Measurements from ENCODE around the gene NANS. TPM values are rescaled to one million over a fixed set of nuclear protein-coding genes. Genes with fewer than 3 reads are reported as not detected.

The NANS gene
- total and polyA plus RNA-seq, 2 of the 8 experiments (the other 6 are each of a cell fraction or from before 2014, with no cell fraction given) = 56.5 to 67.3 TPM

DNA sequence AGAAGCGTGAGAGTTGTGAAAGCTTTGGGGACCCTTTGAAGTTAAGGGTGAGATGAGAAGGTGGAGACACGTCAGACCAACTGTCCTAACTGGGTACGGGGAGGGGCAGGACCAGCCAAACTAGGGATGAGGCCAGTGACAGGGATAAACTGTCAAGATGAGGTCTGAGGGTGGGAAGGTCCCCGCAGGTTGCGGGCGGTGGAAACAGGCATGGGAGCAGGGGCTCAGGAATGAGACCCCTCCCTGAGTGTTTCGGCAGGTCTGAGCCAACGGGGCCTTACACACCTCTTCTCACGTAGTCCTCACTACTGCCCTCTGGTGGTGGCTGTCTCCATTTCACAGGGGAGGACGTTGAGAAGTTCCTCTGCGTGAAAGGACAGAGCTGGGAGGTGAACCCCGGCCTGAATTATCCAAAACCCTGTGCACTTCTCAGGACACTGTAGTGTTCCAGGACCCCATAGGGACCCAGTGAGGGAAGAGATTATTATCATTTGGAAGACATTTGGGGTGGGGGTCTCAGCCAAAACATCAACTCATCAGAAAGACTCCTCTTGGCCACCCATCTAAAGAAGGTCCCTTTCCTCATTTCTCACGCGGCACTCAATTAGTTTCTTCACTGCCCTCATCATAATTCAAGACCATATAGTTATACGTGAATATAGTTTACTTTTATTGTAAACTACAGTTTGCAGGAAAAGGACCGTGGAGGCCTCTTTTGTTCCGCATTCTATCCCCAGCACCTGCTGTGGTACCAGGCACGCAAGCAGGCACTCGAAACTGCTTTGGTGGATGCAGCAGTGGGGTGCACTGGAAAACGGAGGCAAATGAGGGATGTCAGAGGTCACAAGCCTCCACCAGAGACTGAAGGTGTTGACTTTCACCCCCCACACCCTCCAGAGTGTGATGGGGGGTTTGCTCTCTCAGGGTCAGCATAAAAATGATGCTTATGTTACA lies 21.7 kb upstream of the NANS start (continued):
- TF ChIP-seq CHD7 (IDR thresholded peaks at IDR 0.05; ENCODE audit: insufficient replicate concordance, low read length) (no peak), RAD21 (IDR thresholded peaks at IDR 0.05 in 1 of 2, conservative IDR thresholded peaks at IDR 0.05 in 1 of 2; ENCODE audit: low read depth in 2 of 2, low read length in 2 of 2) (peak; percentile 46 to 61), CTBP2 (IDR thresholded peaks at IDR 0.05; ENCODE audit: borderline replicate concordance, insufficient read depth, insufficient read length, low read length) (no peak), MAFK (IDR thresholded peaks at IDR 0.05; ENCODE audit: low read depth, low read length) (no peak), SIRT6 (IDR thresholded peaks at IDR 0.05; ENCODE audit: low read length) (no peak)
- TF ChIP-seq, protein P1, sequence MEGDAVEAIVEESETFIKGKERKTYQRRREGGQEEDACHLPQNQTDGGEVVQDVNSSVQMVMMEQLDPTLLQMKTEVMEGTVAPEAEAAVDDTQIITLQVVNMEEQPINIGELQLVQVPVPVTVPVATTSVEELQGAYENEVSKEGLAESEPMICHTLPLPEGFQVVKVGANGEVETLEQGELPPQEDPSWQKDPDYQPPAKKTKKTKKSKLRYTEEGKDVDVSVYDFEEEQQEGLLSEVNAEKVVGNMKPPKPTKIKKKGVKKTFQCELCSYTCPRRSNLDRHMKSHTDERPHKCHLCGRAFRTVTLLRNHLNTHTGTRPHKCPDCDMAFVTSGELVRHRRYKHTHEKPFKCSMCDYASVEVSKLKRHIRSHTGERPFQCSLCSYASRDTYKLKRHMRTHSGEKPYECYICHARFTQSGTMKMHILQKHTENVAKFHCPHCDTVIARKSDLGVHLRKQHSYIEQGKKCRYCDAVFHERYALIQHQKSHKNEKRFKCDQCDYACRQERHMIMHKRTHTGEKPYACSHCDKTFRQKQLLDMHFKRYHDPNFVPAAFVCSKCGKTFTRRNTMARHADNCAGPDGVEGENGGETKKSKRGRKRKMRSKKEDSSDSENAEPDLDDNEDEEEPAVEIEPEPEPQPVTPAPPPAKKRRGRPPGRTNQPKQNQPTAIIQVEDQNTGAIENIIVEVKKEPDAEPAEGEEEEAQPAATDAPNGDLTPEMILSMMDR (IDR thresholded peaks at IDR 0.05; ENCODE audit: control extremely low read depth in 1 of 3, insufficient read depth in 1 of 3, low read depth in 1 of 3, low read length in 3 of 3) = peak; percentile 68 to 90 (median 86)
